ENCODE results near the gene P2RX3.

The P2RX3 gene

DNA sequence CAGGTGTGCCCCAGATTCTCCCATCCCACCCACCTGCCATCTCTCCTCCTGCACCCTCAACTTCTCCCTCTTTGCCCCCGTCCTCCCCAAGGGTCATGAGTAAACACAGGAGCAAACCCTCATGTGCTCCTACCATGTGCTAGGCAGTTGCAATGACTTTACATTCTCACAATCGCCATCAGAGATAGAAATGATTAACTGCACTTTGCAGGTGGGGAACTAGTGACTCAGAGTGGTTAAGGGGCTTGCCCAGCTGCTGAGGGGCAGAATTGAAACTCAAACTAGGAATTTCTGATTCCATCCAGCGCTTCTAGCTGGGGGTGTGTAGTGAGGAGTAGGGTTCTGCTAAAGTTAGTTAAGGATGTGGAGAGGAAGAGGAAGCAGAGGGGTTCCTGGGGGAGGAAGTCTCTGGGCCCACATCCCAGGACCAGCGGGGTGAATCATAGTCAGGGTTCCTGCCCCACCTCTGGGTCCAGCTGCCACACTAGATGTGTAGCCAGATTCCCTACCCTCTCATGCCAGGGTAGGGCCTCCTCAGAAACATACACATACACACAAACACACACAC lies 68.3 kb downstream of the P2RX3 start:
- DNase-seq, result no peak
- no peak overlapping the region for H3K27ac ChIP-seq

DNA sequence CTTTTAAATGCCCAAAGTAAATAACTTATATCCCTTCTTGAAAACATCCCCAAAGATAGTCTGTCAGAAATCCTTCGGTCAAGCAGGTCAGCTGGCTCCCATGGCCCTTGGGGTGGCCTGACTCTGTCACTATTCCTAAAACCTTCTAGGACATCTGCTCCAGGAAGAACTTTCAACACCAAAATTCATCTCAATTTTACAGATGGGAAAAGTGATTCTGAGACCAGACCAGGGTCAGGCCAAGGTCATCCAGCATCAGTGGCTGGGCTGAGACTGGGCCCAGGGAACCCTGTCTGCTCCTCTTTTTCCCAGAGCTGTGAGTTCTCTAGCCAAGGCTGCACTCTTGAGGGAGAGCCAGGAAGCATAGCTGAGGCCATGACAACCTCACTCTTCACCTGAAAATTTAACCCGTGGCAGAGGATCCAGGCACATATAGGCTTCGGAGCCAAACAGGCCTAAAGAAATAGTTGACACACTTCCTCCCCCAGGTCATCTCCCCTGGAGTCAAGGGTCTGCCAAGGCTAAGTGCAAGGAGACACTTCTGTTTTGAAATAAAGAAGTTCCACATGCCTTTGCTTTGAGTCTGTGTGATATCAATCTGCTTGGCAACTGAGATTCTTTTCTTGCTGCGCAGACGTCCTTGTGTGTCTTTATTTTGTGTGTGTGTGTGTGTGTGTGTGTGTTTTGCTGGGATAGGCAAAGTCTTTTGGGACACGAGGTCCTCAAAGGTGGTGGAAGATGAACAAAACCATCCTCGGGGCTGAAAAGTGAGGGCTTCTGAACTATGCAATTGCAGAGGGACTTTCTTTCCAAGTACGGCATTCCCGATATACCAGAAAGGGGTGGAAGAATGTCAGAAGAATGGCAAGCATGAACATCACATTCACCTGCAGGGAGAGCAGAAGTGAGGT lies 69.1 kb downstream of the P2RX3 start:
- Histone ChIP-seq H3K27me3 (replicated peaks) (no peaks in the 10 kb centered on the region), H3K36me3 (replicated peaks) (peaks cover 3% of the 10 kb centered on the region), H3K4me3 (ENCODE audit: low read depth, low read length) (no peak overlapping the region), H3K27ac (no peak overlapping the region)
- TF ChIP-seq, protein P1, sequence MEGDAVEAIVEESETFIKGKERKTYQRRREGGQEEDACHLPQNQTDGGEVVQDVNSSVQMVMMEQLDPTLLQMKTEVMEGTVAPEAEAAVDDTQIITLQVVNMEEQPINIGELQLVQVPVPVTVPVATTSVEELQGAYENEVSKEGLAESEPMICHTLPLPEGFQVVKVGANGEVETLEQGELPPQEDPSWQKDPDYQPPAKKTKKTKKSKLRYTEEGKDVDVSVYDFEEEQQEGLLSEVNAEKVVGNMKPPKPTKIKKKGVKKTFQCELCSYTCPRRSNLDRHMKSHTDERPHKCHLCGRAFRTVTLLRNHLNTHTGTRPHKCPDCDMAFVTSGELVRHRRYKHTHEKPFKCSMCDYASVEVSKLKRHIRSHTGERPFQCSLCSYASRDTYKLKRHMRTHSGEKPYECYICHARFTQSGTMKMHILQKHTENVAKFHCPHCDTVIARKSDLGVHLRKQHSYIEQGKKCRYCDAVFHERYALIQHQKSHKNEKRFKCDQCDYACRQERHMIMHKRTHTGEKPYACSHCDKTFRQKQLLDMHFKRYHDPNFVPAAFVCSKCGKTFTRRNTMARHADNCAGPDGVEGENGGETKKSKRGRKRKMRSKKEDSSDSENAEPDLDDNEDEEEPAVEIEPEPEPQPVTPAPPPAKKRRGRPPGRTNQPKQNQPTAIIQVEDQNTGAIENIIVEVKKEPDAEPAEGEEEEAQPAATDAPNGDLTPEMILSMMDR (IDR thresholded peaks at IDR 0.05; ENCODE audit: low read depth, low read length, missing control alignments), result no peak
- in situ Hi-C loops (cut with HindIII; ENCODE audit: low pct_ligation_motif_present, low sequenced_read_pairs), result no loop called here
- no peak for DNase-seq

More for the DNA sequence above, 68.3 kb downstream of the P2RX3 start:
- no peak overlapping the region for H3K4me3 ChIP-seq (ENCODE audit: low read depth, low read length)
- TF ChIP-seq, protein P1 (IDR thresholded peaks at IDR 0.05; ENCODE audit: low read depth, low read length, missing control alignments), result no peak
- H3K36me3 ChIP-seq (replicated peaks), result peaks cover under 1% of the 10 kb centered on the region
- H3K27me3 ChIP-seq (replicated peaks), result no peaks in the 10 kb centered on the region
- in situ Hi-C loops (cut with HindIII; ENCODE audit: low pct_ligation_motif_present, low sequenced_read_pairs), result no loop called here

DNA sequence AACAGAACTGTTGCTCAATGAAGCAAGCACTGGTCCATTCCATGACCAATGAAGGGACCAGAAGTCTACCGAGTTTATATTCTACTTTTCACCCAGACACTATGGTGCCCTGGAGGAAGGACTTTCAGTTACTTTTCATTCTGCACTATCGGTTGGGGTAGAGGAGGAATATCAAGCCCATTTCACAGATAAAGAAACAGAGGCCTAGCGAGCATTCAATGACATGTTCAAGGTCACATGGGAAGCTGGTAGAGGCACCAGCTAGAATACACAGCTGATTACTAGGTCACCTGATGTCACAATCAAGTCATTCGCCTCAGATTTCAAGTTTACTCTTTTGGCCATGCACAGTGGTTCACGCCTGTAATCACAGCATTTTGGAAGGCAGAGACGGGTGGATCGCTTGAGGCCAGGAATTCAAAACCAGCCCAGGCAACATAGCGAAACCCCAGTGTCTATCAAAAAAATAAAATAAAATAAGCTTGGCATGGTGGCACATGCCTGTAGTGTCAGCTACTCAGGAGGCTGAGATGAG lies 69.9 kb downstream of the P2RX3 start:
- no peak for DNase-seq
- in situ Hi-C loops (cut with HindIII; ENCODE audit: low pct_ligation_motif_present, low sequenced_read_pairs), result no loop called here
- Histone ChIP-seq H3K27ac (no peak overlapping the region), H3K27me3 (replicated peaks) (no peaks in the 10 kb centered on the region), H3K36me3 (replicated peaks) (peaks cover 3% of the 10 kb centered on the region), H3K4me3 (ENCODE audit: low read depth, low read length) (no peak overlapping the region)
- TF ChIP-seq, protein P1 (IDR thresholded peaks at IDR 0.05; ENCODE audit: low read depth, low read length, missing control alignments), result no peak

DNA sequence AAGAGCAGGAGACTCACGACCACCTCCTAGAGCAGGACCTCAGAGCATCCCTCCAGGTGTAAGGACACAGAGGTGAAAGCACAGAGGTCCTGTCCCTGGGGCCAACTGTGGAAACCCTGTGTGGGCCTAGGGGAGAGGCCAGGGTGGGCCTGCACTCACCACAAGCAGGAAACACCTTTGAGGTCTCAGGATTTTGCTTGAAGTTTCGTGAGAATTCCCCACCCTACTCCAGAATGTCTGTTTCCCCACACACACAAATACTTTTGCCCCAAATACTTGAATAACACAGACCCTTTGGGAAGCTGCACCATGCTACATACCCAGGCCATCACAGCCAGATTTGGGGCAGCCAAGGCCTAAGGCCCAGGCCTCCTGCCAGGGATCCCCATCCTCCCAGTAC lies 70.6 kb downstream of the P2RX3 start:
- in situ Hi-C loops (cut with HindIII; ENCODE audit: low pct_ligation_motif_present, low sequenced_read_pairs), result no loop called here
- no peak for DNase-seq
- Histone ChIP-seq H3K27me3 (replicated peaks) (no peaks in the 10 kb centered on the region), H3K4me3 (ENCODE audit: low read depth, low read length) (no peak overlapping the region), H3K36me3 (replicated peaks) (peaks cover 3% of the 10 kb centered on the region), H3K27ac (no peak overlapping the region)
- TF ChIP-seq, protein P1 (IDR thresholded peaks at IDR 0.05; ENCODE audit: low read depth, low read length, missing control alignments), result no peak

DNA sequence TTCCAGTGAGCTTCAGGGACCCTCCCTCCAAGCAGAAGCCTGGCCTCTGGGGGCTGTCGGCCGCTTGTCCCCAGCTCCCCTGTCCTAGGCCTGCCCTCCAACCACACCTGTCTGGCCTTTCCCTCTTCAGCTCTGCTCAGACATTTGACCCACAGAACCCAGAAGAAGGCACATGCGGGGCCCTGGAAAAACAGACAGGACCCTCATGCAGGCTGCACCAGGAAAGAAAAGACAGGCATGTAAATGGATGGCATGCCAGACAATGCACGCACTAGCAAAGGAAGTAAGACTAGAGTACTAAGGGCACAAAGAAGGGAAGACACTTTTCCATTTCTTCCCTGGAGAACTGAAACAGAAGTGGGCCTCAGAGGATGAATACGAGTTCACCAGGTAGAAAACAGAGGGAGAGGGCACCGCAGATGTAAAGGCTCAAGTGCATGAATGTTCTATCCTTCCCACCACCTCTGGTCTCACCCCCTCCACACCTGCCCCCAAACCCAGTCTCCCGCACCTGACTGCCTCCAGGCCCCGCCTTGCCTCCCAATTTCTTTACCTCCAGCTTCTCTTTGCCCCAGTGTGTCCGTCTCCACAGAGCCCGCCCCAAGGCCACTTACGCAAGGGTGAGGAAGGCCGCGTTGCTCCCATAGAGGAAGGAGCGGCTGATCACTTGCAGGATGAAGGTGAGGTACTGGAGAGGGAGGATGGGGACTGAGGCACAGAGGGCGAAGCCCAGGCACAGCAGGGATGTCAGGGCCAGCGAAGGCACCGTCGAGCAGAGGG lies 71.4 kb downstream of the P2RX3 start:
- DNase-seq, result no peak
- peaks cover 3% of the 10 kb centered on the region for H3K36me3 ChIP-seq (replicated peaks)
- no peak overlapping the region for H3K4me3 ChIP-seq (ENCODE audit: low read depth, low read length)
- in situ Hi-C loops (cut with HindIII; ENCODE audit: low pct_ligation_motif_present, low sequenced_read_pairs), result no loop called here
- TF ChIP-seq, protein P1 (IDR thresholded peaks at IDR 0.05; ENCODE audit: low read depth, low read length, missing control alignments), result no peak
- no peak overlapping the region for H3K27ac ChIP-seq
- H3K27me3 ChIP-seq (replicated peaks), result no peaks in the 10 kb centered on the region

Measured in brain microvascular endothelial cell (primary cell).